ENCODE results near the gene PAH. TPM values are rescaled to one million over a fixed set of nuclear protein-coding genes. Genes with fewer than 3 reads are reported as not detected.

Gene PAH
- total RNA-seq, 2 donors from 2014 or later = 0.37 TPM; not detected in 1

DNA sequence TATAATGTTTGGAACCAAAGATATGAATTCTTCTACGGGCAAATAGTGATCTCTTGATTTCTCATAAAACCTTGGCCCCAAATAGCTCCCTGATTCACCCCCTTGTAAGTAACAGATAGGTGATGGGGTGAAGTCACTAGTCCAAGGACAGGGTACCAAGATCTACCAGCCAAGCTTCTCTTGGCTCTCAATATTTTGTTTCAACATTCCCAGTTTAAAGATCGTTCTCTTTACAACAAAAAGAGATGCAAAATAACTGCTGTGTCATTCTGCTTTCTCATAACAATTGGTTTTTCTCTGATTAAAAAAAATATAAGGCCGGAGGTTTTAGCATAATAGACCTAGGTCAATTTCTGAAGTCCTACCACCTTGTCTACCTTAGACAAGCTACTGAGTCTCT, 11.8 kb downstream of the PAH start:
- no peak for DNase-seq (ENCODE audit: low spot score)
- intact Hi-C loops (cut with DNase I) = no loop called here

DNA sequence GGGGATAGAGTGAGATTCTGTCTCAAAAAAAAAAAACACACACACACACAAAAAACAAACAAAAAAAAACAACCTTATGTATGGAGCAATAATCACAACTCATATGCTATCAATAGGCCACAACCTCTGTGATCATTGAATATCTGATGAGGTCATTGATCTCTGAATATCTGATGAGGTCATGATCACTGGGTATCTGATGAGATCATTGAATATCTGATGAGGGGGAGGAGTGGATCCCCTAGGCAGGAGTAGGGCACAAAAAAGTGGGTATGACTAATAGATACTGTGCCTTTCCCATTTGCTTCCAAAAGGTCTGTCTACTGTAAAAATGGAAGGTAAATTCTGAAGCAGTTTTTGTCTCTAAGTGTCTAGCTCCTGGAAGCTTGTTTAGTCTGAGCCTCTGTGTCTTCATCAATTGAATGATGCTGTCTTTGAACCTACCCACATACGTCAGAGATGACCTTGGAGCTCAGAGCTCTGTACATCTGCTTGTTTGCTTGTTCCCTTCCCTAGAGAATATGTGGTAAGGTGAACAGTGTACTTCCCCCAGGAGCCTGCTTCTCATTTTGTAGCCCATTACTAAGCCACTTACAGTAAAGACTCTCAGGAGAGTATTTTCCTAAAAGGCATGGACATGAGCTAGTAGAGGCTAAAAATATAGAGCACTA, 13.6 kb downstream of the PAH start:
- DNase-seq (ENCODE audit: low spot score) = no peak
- intact Hi-C loops (cut with DNase I) = no loop called here

DNA sequence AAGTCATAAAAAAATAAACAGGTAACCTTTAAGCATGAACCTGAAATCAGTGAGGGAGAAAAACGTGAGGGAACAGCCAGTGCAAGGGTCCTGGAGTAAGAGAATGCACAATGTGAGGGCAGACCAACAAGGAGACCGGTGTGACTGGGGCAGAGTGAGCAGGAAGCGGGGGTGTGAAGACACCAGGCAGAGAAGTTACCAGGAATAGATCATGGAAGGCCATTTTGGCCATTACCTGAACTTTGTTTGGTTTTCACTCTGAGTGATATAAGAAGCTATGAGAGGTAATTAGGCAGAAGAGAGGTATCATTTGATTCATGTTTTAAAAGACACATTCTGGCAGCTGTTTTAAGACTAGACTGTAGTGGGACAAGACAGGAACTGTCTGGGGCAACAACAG, 15.0 kb downstream of the PAH start:
- no peak for DNase-seq (ENCODE audit: low spot score)
- intact Hi-C loops (cut with DNase I) = no loop called here

DNA sequence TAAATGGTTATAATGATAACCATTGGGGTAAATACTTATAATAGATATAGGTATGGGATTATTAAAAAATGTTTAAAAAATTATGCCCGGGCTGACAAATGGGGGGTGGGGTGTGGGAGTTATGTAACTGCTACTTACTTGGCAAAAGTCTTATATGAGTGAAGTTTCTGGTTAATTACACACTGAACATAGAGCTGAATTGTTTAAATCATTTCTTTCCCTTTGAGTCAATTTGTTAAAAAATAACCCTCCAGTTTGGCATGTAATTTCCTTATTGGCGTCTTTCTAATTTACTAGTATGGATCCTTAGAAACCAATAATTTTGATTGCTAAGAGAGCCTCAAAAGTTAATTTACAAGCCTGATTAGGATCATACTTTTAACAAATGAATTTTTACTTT, 16.7 kb downstream of the PAH start:
- intact Hi-C loops (cut with DNase I) = no loop called here

DNA sequence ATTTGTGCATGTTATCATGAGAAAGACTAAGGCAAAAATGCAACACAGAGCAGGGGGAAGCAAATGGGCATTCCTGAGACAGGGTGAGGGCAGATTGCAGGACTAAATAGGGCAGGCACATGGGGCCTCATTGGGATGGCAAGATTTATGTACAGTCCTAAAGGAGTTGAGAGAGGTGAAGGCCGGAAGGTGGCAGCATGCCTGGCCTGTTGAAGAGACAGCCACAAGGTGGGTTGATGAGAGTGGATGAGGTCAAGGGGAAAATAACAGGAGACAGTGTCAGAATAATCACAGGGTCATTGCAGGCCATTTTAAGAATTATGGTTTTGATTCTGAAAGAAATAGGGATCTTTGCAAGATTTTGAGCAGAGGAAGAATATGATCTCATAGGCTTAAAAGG, 21.0 kb downstream of the PAH start:
- intact Hi-C loops (cut with DNase I) = no loop called here
- DNase-seq (ENCODE audit: low spot score) = no peak

More for the DNA sequence above, 16.7 kb downstream of the PAH start:
- no peak for DNase-seq (ENCODE audit: low spot score)

DNA sequence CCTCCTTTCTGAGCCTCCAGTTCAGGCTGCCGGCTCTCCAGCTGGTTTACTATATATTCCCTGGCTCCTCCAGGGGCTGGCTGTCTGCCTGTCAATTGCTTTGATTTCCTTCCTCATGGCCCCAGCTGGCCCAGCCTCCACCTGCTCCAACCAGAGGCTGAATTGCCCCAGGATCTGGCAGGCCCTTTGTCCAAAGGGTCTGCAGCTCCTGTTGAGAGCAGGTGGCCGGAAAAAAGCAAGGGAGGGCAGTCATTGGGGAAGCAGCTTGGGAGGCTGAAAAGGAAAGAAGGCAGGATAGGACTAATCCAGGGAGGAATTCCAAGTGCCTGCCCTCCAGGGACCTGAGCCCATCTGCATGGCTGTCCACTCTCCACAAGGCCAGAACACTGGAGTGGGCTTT, 25.3 kb downstream of the PAH start:
- intact Hi-C loops (cut with DNase I) = no loop called here
- no peak for DNase-seq (ENCODE audit: low spot score)

DNA sequence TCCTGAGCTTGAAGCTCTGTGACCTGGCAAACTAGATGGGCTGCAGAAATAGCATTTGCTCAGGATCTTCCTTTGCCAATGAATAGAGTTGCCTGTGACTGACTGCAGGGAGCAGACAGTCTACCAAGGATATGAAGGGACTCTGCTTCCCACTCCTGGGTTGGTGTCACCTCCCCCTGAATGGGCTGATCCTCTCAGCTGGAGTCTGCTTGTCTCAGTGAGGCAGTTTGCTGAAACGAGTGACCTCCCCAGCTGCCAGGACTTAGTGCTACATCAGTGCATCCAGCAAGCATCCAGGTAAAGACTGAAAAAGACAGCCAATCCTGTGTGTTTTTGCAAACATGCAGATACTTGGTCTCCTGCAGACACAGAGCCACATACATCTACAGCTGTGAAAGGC, 28.5 kb downstream of the PAH start:
- intact Hi-C loops (cut with DNase I) = loop anchor here in 1 of 2 donors (10.0 kb wide), 1 partner anchor 666 kb away; no protein-coding TSS in a partner anchor
- DNase-seq (ENCODE audit: low spot score) = no peak

DNA sequence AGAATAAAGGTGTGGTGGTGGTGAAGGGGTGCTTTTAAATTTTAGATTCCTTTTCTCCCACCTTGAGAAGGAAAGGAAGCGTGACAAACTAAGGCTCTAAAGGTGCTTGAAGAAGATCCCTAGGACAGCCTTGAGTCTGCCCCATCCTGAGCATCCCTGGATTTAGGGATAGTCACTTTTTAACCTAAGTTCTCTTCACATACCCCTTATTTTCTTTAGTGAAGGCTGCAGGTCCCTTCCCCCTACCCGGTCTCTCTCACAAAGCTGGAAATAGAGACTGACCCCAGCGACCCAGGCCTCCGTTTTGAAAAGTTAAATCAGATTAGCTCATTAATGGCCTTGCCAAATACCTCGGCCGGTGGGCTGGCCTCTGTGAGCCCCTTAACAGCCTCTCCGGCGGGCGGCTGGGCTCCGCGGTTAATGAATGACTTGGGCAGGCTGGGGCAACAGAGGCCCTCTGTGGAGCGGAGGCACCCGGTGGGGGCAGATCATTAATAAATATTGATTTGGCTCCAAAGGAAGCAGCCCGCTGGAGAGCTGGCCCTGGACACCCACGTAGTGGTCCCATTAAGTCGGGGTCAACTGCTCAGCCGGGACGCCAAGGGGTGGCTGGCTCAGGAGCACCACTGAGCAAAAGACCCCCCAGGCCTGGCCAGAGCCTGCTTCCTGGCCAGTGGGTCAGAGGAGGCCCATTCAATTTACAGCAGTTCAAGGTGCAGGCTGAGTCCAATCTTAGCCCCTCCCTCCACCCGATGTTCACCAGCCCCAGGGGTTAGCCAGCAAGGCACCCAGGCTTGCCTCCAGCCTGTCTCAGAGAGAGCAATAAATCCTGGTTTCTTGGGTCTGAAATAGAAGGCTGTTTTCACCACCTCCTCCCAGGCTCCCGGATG, 31.8 kb downstream of the PAH start:
- intact Hi-C loops (cut with DNase I) = loop anchor here in 1 of 2 donors (10.0 kb wide), 1 partner anchor 670 kb away; no protein-coding TSS in a partner anchor
- no peak for DNase-seq (ENCODE audit: low spot score)

DNA sequence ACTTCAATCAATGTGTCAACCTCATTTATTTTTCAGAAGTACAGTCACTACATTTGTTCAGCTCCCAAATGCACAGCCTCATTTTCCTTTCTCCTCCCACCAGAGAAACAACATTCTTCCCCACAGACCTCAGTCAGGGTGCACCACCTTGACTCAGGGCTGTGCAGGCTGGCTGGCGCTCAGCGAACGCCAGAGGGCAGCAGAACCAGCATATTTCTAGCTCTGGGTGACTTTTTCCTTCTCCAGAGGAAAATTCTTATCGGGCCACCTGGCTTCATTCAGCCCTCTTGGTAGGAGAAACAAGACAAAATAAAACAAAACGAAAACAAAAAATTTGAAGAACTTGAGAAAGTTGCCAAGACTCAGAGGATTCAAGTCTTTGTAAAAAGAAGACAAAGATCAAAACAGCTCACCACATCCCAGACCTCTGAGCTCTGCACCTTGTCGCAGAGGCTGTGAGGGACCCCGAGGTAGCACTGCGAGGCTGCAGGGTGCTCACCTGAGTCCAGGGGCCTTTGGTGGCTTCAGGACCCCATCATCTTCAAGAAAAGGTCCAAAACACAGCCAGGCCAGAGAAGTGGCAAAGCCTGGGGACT, 33.7 kb downstream of the PAH start:
- intact Hi-C loops (cut with DNase I) = loop anchor here in 1 of 2 donors (10.0 kb wide), 1 partner anchor 671 kb away; no protein-coding TSS in a partner anchor
- DNase-seq (ENCODE audit: low spot score) = no peak

DNA sequence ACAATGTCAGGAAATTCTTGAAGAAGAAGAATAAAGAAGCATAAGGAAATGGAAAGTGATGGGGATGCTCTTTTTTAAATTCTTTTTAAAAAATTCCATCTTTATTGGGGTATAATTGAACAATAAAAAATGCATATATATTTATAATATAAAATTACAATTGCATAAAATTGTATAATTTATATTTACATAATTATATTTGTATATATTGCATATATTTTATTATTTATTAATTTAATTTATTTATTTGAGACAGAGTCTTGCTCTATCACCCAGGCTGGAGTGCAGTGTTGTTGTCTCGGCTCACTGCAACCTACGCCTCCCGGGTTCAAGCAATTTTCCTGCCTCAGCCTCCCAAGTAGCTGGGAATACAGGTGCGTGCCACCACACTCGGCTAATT, 36.3 kb downstream of the PAH start:
- DNase-seq (ENCODE audit: low spot score) = no peak
- intact Hi-C loops (cut with DNase I) = loop anchor here in 1 of 2 donors (10.0 kb wide), 1 partner anchor 674 kb away; no protein-coding TSS in a partner anchor

DNA sequence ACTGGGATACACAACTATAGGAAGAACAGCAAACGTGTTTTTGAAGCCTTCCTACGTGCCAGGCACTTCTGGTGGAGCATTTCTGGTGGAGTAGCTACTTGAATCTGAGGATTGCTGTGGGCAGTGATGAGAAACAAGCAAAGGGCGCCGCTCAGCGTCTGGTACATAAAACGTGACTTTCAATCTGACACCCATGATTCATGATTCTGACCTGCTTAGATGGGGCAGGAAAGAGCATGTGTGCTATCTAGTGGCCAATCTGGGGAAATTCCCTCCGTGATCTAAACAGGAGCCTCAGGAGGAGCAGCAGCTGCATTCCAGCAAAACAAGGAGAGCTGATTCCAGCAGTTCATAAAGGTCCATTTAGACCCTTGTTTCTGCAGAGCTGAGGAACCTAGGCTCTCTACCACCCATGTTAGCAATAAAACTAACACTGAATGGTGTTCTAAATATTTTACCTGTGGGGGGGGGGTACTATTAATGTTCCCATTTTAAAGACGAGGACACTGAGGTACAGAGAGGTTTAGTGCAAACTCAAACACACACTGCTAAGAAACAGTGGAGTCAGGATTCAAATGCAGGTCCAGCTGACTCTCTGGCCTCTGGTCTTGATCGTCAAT, 37.8 kb downstream of the PAH start:
- intact Hi-C loops (cut with DNase I) = no loop called here
- DNase-seq (ENCODE audit: low spot score) = peak; percentile 83

DNA sequence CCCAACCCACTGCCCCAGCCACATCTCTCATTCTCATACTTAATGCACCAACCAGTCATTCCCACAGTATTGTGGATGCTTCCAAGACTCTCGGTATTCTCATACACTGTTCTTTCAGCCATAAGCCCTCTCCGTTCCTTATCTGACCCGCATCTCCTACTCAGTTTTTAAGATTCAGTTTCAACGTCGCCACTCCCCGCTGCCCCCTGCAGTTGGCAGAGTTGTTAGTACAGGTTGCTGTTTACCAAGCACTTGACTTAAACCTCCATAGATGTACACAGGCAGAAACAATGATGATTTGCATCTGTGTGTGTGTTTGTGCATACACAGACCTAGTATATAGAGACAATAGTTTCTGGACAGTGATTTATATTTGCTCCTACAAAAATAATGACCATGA, 40.2 kb downstream of the PAH start:
- DNase-seq (ENCODE audit: low spot score) = no peak
- intact Hi-C loops (cut with DNase I) = no loop called here

DNA sequence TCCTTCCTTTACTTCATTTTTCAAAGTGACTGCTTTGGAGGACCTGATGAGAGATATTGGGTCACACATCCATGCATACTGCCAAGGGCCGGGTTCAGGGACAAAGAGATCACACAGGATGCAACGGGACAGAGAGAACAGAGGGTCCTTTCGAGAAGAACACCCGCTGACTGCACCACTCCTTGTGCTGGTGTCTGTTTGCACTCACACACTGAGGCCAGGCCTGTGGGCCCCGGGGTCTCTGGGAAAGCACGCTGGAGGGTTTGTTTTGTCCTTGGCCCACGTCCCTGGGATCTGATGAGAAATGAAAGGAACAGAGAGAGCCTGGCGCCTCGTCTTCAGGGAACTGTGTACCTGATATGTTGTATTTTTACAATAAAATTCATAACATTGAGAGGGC, 42.2 kb downstream of the PAH start:
- intact Hi-C loops (cut with DNase I) = no loop called here

DNA sequence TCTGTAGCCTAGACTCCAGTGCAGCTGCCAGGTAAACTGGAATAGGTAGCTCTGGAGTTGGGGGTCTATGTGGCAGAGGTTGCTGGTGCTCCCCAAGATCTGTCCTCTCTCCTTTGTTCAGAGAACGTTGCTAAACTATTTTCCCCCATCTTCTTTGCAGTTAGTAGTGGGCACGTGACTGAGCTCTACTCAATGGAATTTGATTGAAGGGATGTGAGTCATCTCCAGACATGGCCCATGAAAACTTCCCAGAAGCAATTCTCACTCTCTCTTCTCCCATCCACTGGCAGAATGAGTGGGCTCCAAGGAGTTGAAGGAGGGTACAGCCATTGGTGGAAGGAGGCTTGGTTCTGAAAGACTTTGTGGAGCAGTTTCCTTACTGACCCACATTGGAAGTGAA, 44.0 kb downstream of the PAH start:
- DNase-seq (ENCODE audit: low spot score) = no peak
- intact Hi-C loops (cut with DNase I) = no loop called here

More for the DNA sequence above, 42.2 kb downstream of the PAH start:
- peak; percentile 86 for DNase-seq (ENCODE audit: low spot score)

DNA sequence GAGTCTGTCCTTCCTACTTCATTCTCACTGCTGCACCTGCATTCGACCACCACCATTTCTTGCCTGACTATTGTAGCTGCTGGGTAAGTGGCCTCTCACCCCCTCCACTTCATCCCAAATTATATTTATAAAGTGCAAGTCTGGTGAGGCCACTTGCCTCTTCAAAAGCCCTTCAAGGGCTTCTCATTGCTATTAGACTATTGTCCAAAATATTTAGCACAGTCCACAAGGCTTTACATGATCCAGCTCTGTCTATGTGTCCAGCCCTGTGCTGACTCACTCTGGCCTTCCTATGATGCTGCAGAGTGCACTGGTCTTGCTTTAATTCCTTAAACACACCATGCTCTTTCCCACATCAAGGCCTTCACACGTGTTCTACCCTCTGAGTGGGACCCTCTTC, 46.0 kb downstream of the PAH start:
- intact Hi-C loops (cut with DNase I) = no loop called here
- no peak for DNase-seq (ENCODE audit: low spot score)

DNA sequence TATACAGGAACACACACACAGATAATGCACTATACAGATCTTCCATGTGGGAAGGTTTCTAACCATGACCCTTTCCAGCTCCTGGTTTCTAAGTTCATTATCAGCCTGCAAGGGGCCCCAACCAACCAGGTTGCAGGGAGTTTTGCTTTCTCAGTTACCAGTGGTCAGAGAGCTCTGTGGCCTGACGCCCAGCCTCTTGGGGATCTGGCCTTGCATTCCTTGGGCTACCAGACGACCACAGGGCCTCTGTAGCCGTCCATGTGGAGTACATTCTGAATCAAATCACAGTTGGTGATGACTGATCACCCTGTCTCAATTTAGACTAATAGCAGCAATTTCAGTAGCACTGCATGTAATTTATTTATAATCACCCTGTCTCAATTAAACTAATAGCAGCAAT, 47.5 kb downstream of the PAH start:
- intact Hi-C loops (cut with DNase I) = loop anchor here in 1 of 2 donors (10.0 kb wide), 1 partner anchor 1005 kb away; no protein-coding TSS in a partner anchor
- DNase-seq (ENCODE audit: low spot score) = no peak

DNA sequence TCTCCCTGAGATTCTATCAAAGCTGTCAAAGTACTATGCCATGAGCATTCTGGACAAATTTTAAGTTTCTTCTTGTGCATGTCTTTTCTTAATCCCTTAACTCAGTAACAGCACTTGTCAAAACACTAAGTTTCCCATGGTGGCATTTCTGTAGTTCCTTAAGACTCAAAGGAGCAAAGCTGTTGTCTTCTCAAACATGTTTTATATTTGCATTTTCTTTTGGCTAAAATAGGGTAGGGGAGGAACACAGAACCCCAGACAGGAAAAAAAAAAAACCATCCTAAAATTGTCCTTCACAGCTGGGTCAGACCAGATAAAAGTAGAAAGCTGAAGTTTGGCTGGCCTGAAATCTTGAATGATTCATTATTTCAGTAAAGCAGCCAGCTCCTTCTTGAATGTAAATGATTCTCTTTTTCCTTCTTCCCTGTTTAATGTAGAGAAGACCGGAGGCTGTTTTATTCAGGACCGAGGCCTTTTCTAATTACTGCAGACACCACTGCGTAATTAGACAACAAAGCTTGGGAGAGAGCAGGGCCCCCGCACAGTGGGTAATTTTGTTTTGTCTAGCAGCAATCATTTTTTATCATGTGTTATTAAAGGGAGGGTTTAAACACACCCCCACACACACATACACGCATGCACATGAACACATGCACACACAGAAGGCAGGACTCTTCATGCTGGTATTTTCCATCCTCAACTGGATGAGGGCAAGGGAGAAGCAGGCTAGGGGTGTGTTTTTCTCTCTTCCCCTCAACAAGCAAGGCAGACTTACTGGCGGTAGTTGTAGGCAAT, 51.0 kb downstream of the PAH start:
- intact Hi-C loops (cut with DNase I) = loop anchor here in 1 of 2 donors (10.0 kb wide), 1 partner anchor 1009 kb away; no protein-coding TSS in a partner anchor
- DNase-seq (ENCODE audit: low spot score) = no peak

DNA sequence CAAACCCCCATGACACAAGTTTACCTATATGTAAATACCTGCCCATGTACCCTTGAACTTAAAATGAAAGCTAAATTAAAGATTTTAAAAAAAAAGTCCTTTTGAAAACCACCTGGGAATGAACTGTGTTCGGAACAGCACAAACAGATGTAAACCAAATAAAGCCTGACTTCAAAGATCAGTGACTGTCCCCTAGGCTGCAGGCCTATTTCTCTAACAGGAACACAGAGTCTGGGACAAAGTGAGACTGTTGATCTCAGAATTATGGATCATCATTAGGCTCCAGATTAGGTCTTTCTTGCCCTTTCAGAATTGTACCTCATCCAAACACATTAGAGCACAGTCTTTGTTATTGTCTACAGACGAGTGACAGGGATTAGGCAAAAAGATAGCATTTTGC, 54.6 kb downstream of the PAH start:
- intact Hi-C loops (cut with DNase I) = loop anchor here in 1 of 2 donors (10.0 kb wide), 1 partner anchor 1012 kb away; no protein-coding TSS in a partner anchor
- no peak for DNase-seq (ENCODE audit: low spot score)

DNA sequence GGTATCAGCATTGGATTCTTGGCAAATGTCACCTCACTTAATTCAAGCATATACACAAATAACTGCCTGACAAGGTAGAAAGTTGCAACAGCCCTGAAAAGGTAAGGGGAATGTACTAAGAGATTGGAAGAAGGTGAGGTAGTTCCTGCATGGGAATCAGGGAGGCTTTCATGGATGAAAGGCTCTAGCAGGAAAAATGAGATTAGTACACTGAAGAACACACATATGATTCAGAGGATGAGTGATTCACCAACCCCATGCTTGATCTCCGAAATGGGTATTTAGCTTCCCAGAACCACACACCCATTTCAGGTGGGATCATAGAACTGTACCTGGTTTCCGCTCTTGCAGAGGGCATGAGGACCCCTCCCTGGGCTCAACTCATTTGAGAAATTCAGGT, 65.8 kb downstream of the PAH start:
- DNase-seq (ENCODE audit: low spot score) = no peak
- intact Hi-C loops (cut with DNase I) = no loop called here
